HCT116 (cell line): ENCODE data around the gene AKAP13.

ENCODE experiments used
- ATF3 ChIP-seq: IDR thresholded peaks from 2 replicates; pipeline ENCODE4 v1.6.1; 2012
- CEBPB ChIP-seq: IDR thresholded peaks from 2 replicates; pipeline ENCODE4 v1.6.1; 2012; ENCODE audit warnings: low read depth
- CTCF ChIP-seq, 3 experiments: fragments of 200-600 bp in 1 of 3; sonication (generic) in 1 of 3; IDR thresholded peaks in 2 of 3; conservative IDR thresholded peaks in 1 of 3; 2 replicates each; pipeline ENCODE4 v1.5.1; 2012 to 2017; ENCODE audit warnings: low read depth in 2 of 3, low read length in 2 of 3, antibody characterized with exemption in 1 of 3, borderline replicate concordance in 1 of 3, control low read depth in 1 of 3, mild to moderate bottlenecking in 1 of 3, mixed read lengths in 1 of 3, mixed run types in 1 of 3, moderate library complexity in 1 of 3; ENCODE audit not compliant: insufficient read depth in 1 of 3
- EZH2 ChIP-seq: fragments of 200-600 bp; sonication (generic); IDR thresholded peaks from 2 replicates; pipeline ENCODE4 v1.6.1; 2017; ENCODE audit warnings: antibody characterized with exemption, mixed run types
- EZH2phosphoT487 ChIP-seq: fragments of 200-600 bp; IDR thresholded peaks from 2 replicates; pipeline ENCODE4 v1.6.1; 2018; ENCODE audit warnings: antibody characterized with exemption, borderline replicate concordance
- JUND ChIP-seq: IDR thresholded peaks from 2 replicates; pipeline ENCODE4 v1.6.1; 2012
- MAX ChIP-seq: IDR thresholded peaks from 2 replicates; pipeline ENCODE4 v1.6.1; 2012
- POLR2A ChIP-seq: IDR thresholded peaks from 2 replicates; pipeline ENCODE4 v1.7.0; 2011; ENCODE audit warnings: borderline replicate concordance; ENCODE audit not compliant: insufficient read depth, insufficient read length; ENCODE audit errors: extremely low read depth
- POLR2AphosphoS5 ChIP-seq: IDR thresholded peaks from 2 replicates; pipeline ENCODE4 v1.6.1; 2011; ENCODE audit warnings: mild to moderate bottlenecking, low read depth, low read length, moderate library complexity
- RAD21 ChIP-seq: IDR thresholded peaks from 2 replicates; pipeline ENCODE4 v1.6.1; 2012; ENCODE audit warnings: low read depth, mild to moderate bottlenecking
- REST ChIP-seq: IDR thresholded peaks from 2 replicates; pipeline ENCODE4 v1.6.1; 2012; ENCODE audit warnings: low read depth
- SRF ChIP-seq: IDR thresholded peaks from 2 replicates; pipeline ENCODE4 v1.6.1; 2012; ENCODE audit warnings: low read depth
- YY1 ChIP-seq: IDR thresholded peaks from 2 replicates; pipeline ENCODE4 v1.6.1; 2011; ENCODE audit warnings: low read length, low read depth, moderate library complexity, mild to moderate bottlenecking; ENCODE audit not compliant: insufficient replicate concordance; ENCODE audit errors: extremely low read depth
- ZNF274 ChIP-seq: fragments of 200-500 bp; sonication (Bioruptor generic); IDR thresholded peaks from 2 replicates; pipeline ENCODE4 v1.6.1; 2014; ENCODE audit warnings: mild to moderate bottlenecking, low read depth, low read length, inconsistent platforms

GRCh38 chr15:85753261-85753660, 372.9 kb downstream of the AKAP13 start:
- TF ChIP-seq CTCF (IDR thresholded peaks at IDR 0.05 in 2 of 3, conservative IDR thresholded peaks at IDR 0.05 in 1 of 3; ENCODE audit: borderline replicate concordance in 1 of 3, insufficient read depth in 1 of 3, low read depth in 2 of 3, low read length in 2 of 3) (no peak), YY1 (no peak), SRF (no peak), RAD21 (no peak), EZH2phosphoT487 (no peak), ZNF274 (no peak), ATF3 (no peak), REST (no peak), CEBPB (no peak), POLR2A (no peak), EZH2 (no peak), MAX (no peak), POLR2AphosphoS5 (no peak), JUND (no peak)
